A549 (cell line): Measurements from ENCODE around the gene HPD. TPM values are rescaled to one million over a fixed set of nuclear protein-coding genes. Genes with fewer than 3 reads are reported as not detected.
"Not testable (repeated sequence)": the region's sequence is repeated elsewhere in the genome, so short reads cannot be mapped to it uniquely, and the experiment has no call there.

Source experiments
- ATAC-seq, 2 experiments: fragments of 200-7000 bp in 1 of 2; fragments of >200 bp in 1 of 2; cut with Nextera tagmentation in 1 of 2; cut with Tn5 transposase in 1 of 2; 3 replicates each; pipeline versions ENCODE4 v1.8.0 to v1.9.1; 2018 to 2020; ENCODE audit warnings: mild to moderate bottlenecking in 1 of 2, moderate library complexity in 1 of 2
- CTCF ChIA-PET: fragments of 300-600 bp; sonication (Branson Sonifier 250); formaldehyde crosslinking; extraction: SDS; loops from one replicate; lab custom pipeline; 2021; ENCODE audit warnings: antibody characterized with exemption, inconsistent platforms; lab: Yijun Ruan, JAX
- POLR2A ChIA-PET: fragments of 350-600 bp; formaldehyde crosslinking; extraction: SDS; loops from one replicate; lab custom pipeline; 2021; ENCODE audit warnings: antibody characterized with exemption, inconsistent platforms; lab: Yijun Ruan, JAX
- DNase-seq, 2 experiments: peaks; one replicate each; pipeline versions ENCODE4 v3.0.0 to v3.0.0-alpha.2; 2011 to 2016; ENCODE audit warnings: low read depth in 1 of 2, low spot score in 1 of 2
- FAIRE-seq: peaks from 2 replicates; lab custom pipeline; 2011; peaks lifted over from hg19 to GRCh38; lab: Jason Lieb, UNC
- H3K27ac ChIP-seq, 2 experiments: fragments of >200 bp; sonication (Bioruptor Twin); formaldehyde crosslinking; 3 replicates each; pipeline ENCODE4 v1.5.1; 2016 to 2017
- H3K4me1 ChIP-seq: fragments of >200 bp; sonication (Bioruptor Twin); formaldehyde crosslinking; 3 replicates; pipeline ENCODE4 v1.6.1; 2016
- H3K4me2 ChIP-seq: fragments of >200 bp; sonication (Bioruptor Twin); formaldehyde crosslinking; 3 replicates; pipeline ENCODE4 v1.6.1; 2016
- H3K4me3 ChIP-seq: fragments of >200 bp; sonication (Bioruptor Twin); formaldehyde crosslinking; 3 replicates; pipeline ENCODE4 v1.5.1; 2016
- H3K9me3 ChIP-seq: fragments of >200 bp; sonication (Bioruptor Twin); formaldehyde crosslinking; 3 replicates; pipeline ENCODE4 v1.6.1; 2016
- CBX8 ChIP-seq: fragments of 200-600 bp; sonication (generic); IDR thresholded peaks from 2 replicates; pipeline ENCODE4 v1.6.1; 2016
- EP300 ChIP-seq, 2 experiments: fragments of >200 bp; sonication (Bioruptor Twin); formaldehyde crosslinking; IDR thresholded peaks; 2 replicates in 1 of 2; 3 replicates in 1 of 2; pipeline ENCODE4 v1.6.1; 2016 to 2017
- ESRRA ChIP-seq: fragments of 150-350 bp; IDR thresholded peaks from 2 replicates; pipeline ENCODE4 v1.6.1; 2014; ENCODE audit warnings: mild to moderate bottlenecking, low read length, borderline replicate concordance
- FOSB ChIP-seq: fragments of 250-450 bp; sonication (Bioruptor Pico); IDR thresholded peaks from 2 replicates; pipeline ENCODE4 v1.5.0; 2020; ENCODE audit warnings: mild to moderate bottlenecking, moderate library complexity
- FOSL2 ChIP-seq, 2 experiments: fragments of 450-650 bp in 1 of 2; fragments of >200 bp in 1 of 2; sonication (Bioruptor Twin) in 1 of 2; formaldehyde crosslinking; IDR thresholded peaks; 2 replicates each; pipeline versions ENCODE4 v1.5.0 to v1.6.1; 2016 to 2020; ENCODE audit warnings: mild to moderate bottlenecking in 1 of 2, moderate library complexity in 1 of 2
- FOXS1 ChIP-seq: fragments of 250-450 bp; sonication (Bioruptor Pico); IDR thresholded peaks from 2 replicates; pipeline ENCODE4 v1.5.0; 2020; ENCODE audit warnings: mild to moderate bottlenecking, moderate library complexity
- GATA3 ChIP-seq: IDR thresholded peaks from 2 replicates; pipeline ENCODE4 v1.6.1; 2012; ENCODE audit warnings: borderline replicate concordance
- HOXB13 ChIP-seq: fragments of 250-450 bp; sonication (Bioruptor Pico); IDR thresholded peaks from 2 replicates; pipeline ENCODE4 v1.5.0; 2020; ENCODE audit warnings: low read depth, mild to moderate bottlenecking, moderate library complexity
- HOXB5 ChIP-seq: fragments of 250-450 bp; sonication (Bioruptor Pico); IDR thresholded peaks from 2 replicates; pipeline ENCODE4 v1.5.0; 2020; ENCODE audit warnings: mild to moderate bottlenecking, moderate library complexity
- JUN ChIP-seq, 2 experiments: fragments of >200 bp; sonication (Bioruptor Twin); formaldehyde crosslinking; IDR thresholded peaks; 2 replicates in 1 of 2; 3 replicates in 1 of 2; pipeline ENCODE4 v1.6.1; 2016 to 2017
- MAZ ChIP-seq: fragments of 150-350 bp; IDR thresholded peaks from 2 replicates; pipeline ENCODE4 v1.6.1; 2014; ENCODE audit warnings: antibody characterized with exemption, low read depth, low read length, borderline replicate concordance
- PHF8 ChIP-seq: fragments of 200-600 bp; sonication (generic); IDR thresholded peaks from 2 replicates; pipeline ENCODE4 v1.6.1; 2016; ENCODE audit warnings: low read depth, mild to moderate bottlenecking, antibody characterized with exemption, moderate library complexity, borderline replicate concordance
- RCOR1 ChIP-seq: fragments of 150-350 bp; IDR thresholded peaks from 2 replicates; pipeline ENCODE4 v1.6.1; 2014; ENCODE audit warnings: antibody characterized with exemption, low read length, low read depth
- SREBF2 ChIP-seq: fragments of 450-650 bp; IDR thresholded peaks from 2 replicates; pipeline ENCODE4 v1.6.1; 2014; ENCODE audit warnings: mild to moderate bottlenecking, moderate library complexity
- WGBS: methylation state at CpG from one replicate; pipeline ENCODE4 v1.1.6; 2017; ENCODE audit errors: missing lambda C conversion rate; 5-methylcytosine and 5-hydroxymethylcytosine counted together
- polyA plus RNA-seq, 4 experiments: library from polyadenylated mRNA; depleted of rRNA in 3 of 4; stranded (reverse); fragments of >200 nt; fragmentation: RNase III in 1 of 4; extraction: RNeasy Plus Mini Kit Qiagen cat#74134 plus additional on column Dnase treatment in 1 of 4; gene quantifications; 2 replicates in 3 of 4; 3 replicates in 1 of 4; pipeline ENCODE4 v1.2.3, GENCODE V29; 2011 to 2017
- TF ChIP-seq, protein P1 (sequence below): fragments of >200 bp; sonication (Bioruptor Twin); formaldehyde crosslinking; IDR thresholded peaks from 3 replicates; pipeline ENCODE4 v1.6.1; 2016
- TF ChIP-seq, protein P2 (sequence below): IDR thresholded peaks from 2 replicates; pipeline ENCODE4 v1.6.1; 2012; ENCODE audit warnings: low read depth, borderline replicate concordance
- TF ChIP-seq, protein P3 (sequence below): fragments of 150-350 bp; IDR thresholded peaks from 2 replicates; pipeline ENCODE4 v1.6.1; 2014; ENCODE audit warnings: low read depth, mild to moderate bottlenecking, low read length

The HPD gene
- polyA plus RNA-seq, 2 of the 4 experiments (the other 2 are of a cell fraction), result 1.7 to 1.8 TPM

DNA sequence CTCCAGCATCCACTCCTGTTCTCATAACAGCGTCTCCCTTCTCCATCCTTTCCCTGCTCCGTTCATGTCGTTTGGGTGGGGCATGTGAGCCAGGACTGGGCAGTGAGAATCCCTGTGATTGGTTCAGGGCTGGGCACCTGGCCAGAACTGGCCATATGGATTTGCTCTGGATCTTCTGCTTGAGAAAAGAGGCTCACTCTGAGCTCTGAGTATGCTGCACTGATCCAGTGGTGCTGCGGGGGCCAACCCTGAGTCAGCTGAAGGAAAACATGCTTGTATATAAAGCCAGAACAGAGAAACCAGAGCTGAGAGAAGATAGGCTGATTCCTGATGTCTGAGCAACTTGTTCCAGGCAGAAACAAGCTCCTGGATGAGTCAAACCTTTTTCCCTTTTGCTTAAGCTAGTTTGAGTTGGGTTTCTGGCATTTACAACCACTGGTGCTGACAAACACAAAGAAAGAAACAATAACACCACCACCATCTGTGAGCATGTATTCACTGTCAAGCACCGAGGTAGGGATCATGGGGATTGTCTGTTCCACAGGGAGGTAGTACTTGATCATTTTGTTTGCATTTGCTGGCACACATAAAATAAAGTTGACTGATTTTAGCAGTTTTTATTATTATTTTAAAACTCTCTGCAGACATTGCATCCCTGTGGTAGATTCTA is 14.0 kb upstream of the HPD start (continued):
- TF ChIP-seq HOXB5 (CRISPR knock-in tag), result no peak

DNA sequence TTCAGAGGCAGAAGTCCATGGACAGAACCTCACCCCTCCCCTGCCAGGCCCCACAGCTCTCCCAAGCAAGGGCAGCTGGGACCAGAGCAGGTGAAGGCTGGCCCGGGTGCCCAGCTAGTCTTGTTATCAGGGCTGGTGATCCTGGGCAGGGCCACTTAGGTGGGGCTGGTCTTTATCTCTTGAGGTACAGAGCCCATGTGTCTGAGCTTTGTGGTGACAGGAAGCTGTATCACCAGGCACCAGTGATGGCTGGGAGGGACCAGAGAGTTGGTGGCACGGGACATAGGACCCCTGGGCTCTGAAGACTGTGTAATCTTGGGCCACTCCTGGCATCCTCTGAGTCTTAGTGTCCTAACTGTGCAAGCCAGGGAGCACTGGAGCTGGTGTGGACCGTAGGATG is 12.8 kb upstream of the HPD start:
- no peak overlapping the region for H3K27ac ChIP-seq
- H3K4me1 ChIP-seq, result no peaks in the 10 kb centered on the region
- no peak overlapping the region for H3K4me2 ChIP-seq
- TF ChIP-seq ESRRA (no peak), JUN (IDR thresholded peaks at IDR 0.05) (no peak), SREBF2 (no peak), FOSL2 (IDR thresholded peaks at IDR 0.05) (no peak), FOSL2 (CRISPR knock-in tag; IDR thresholded peaks at IDR 0.05) (no peak)
- TF ChIP-seq, protein P1, sequence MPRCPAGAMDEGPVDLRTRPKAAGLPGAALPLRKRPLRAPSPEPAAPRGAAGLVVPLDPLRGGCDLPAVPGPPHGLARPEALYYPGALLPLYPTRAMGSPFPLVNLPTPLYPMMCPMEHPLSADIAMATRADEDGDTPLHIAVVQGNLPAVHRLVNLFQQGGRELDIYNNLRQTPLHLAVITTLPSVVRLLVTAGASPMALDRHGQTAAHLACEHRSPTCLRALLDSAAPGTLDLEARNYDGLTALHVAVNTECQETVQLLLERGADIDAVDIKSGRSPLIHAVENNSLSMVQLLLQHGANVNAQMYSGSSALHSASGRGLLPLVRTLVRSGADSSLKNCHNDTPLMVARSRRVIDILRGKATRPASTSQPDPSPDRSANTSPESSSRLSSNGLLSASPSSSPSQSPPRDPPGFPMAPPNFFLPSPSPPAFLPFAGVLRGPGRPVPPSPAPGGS, result no peak
- TF ChIP-seq, all 56 proteins: peak for 0
- CTCF ChIA-PET, result interaction anchor here (0.5 to 2.5 kb wide), 5 partner anchors 17 to 487 kb away, joined by 3 to 10 read pairs (median 3); partner anchors contain the start of genes PSMD9 and RHOF
- FAIRE-seq, result no peak
- no peak for DNase-seq
- Histone ChIP-seq H3K9me3 (no peaks in the 10 kb centered on the region), H3K4me3 (no peak overlapping the region)
- POLR2A ChIA-PET, result interaction anchor here (1.6 kb wide), 1 partner anchor 17 kb away, joined by 4 read pairs; the partner anchor contains the start of gene PSMD9
- ATAC-seq, result peak; percentile 30 to 41; a peak in 2 of 6 replicates
- WGBS, result 78% methylated on average over 3 of the region's 3 CpGs

DNA sequence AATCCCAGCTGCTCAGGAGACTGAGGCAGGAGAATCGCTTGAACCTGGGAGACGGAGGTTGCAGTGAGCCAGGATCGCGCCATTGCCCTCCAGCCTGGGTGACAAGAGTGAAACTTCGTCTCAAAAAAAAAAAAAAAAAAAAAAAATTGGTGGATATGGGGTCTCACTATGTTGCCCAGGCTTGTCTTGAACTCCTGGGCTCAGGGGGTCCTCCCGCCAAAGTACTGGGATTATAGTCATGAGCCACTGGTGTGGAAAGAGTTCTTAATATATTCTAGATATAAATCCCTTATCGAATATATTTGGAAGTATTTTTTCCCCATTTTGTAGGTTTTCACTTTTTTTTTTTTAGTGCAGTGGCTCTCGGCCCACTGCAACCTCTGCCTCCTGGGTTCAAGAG is 10.6 kb upstream of the HPD start:
- FAIRE-seq, H3K9me3 ChIP-seq, H3K4me3 ChIP-seq, H3K4me2 ChIP-seq, H3K4me1 ChIP-seq, ATAC-seq, H3K27ac ChIP-seq, POLR2A ChIA-PET, DNase-seq: not testable (repeated sequence)
- WGBS, result 84% methylated on average over 8 of the region's 8 CpGs
- CTCF ChIA-PET, result interaction anchor here (0.7 to 2.5 kb wide), 4 partner anchors 12 to 75 kb away, joined by 3 to 10 read pairs (median 4); partner anchors contain the start of gene RHOF

DNA sequence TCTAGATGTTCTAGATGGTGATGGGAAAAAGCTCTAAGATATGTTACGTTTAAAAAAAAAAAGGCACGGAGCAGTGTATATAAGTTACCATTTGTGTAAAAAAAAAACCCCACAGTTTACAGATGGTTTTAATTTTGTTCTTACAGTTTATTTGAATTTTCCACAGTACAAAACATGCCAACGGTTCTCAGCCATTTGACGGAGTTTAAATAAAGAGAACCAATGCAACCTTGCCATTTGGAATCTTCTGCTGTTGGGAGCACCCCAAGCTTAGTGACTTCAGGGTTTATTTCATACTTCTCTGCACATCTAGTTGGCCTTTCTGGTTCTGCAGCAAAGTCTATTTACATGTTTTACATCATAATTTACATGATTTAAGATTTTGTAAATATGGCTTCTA is 7.7 kb upstream of the HPD start:
- FAIRE-seq (peak; percentile 18), ATAC-seq (no peak), DNase-seq (no peak)
- H3K4me1 ChIP-seq, result no peaks in the 10 kb centered on the region
- POLR2A ChIA-PET, result interaction anchor here (0.7 kb wide), 1 partner anchor 50 kb away, joined by 4 read pairs; no protein-coding TSS in a partner anchor
- H3K27ac ChIP-seq, result no peak overlapping the region
- no peak overlapping the region for H3K4me2 ChIP-seq
- H3K4me3 ChIP-seq, result no peak overlapping the region
- no peaks in the 10 kb centered on the region for H3K9me3 ChIP-seq
- TF ChIP-seq FOXS1 (CRISPR knock-in tag) (no peak), PHF8 (no peak), EP300 (IDR thresholded peaks at IDR 0.05) (no peak), FOSB (CRISPR knock-in tag) (no peak), HOXB13 (no peak), GATA3 (no peak), CBX8 (no peak), MAZ (no peak), RCOR1 (no peak)
- TF ChIP-seq, protein P2, sequence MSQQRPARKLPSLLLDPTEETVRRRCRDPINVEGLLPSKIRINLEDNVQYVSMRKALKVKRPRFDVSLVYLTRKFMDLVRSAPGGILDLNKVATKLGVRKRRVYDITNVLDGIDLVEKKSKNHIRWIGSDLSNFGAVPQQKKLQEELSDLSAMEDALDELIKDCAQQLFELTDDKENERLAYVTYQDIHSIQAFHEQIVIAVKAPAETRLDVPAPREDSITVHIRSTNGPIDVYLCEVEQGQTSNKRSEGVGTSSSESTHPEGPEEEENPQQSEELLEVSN, result no peak
- TF ChIP-seq, protein P3, sequence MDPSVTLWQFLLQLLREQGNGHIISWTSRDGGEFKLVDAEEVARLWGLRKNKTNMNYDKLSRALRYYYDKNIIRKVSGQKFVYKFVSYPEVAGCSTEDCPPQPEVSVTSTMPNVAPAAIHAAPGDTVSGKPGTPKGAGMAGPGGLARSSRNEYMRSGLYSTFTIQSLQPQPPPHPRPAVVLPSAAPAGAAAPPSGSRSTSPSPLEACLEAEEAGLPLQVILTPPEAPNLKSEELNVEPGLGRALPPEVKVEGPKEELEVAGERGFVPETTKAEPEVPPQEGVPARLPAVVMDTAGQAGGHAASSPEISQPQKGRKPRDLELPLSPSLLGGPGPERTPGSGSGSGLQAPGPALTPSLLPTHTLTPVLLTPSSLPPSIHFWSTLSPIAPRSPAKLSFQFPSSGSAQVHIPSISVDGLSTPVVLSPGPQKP, result no peak
- CTCF ChIA-PET, result interaction anchor here (0.7 to 1.5 kb wide), 3 partner anchors 23 to 628 kb away, joined by 3 to 6 read pairs (median 4); no protein-coding TSS in a partner anchor
- 82% methylated on average over 4 of the region's 4 CpGs for WGBS
